GM12864 (cell line): ENCODE measurements around the gene HIP1R.
"Not testable (repeated sequence)": the region's sequence is repeated elsewhere in the genome, so short reads cannot be mapped to it uniquely, and the experiment has no call there.

Experiments used
- DNase-seq: peaks from one replicate; pipeline ENCODE4 v3.0.0-alpha.2; 2011; ENCODE audit warnings: low read depth
- H3K4me3 ChIP-seq: 2 replicates; pipeline ENCODE4 v1.5.1; 2011; ENCODE audit warnings: mild to moderate bottlenecking, low read depth, low read length, control low read depth
- TF ChIP-seq, protein P1 (sequence below): IDR thresholded peaks from 2 replicates; pipeline ENCODE4 v1.5.1; 2011; ENCODE audit warnings: low read depth, mild to moderate bottlenecking, moderate library complexity, low read length, control low read depth, inconsistent platforms; ENCODE audit errors: missing control alignments

HIP1R gene

DNA sequence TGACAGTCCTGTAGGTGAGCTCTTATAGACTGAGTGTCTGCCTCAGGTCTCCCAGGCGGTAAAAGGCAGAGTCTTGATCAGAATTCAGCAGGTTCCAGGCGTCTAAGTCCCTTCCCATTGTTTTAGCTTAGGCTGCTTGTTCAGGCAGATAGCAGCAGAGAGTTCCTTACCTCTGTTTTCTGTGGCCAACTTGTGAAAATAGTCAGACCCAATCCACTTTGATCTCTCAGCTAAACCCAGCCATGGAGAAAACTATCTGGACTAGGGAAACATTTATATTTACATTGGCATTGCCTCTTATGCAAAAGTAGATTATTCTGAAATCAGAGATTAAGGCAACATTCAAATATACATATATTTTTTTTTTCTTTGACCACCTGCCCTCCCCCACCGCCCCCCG is 39.5 kb upstream of the HIP1R start:
- no peak for DNase-seq
- no peak overlapping the region for H3K4me3 ChIP-seq
- TF ChIP-seq, protein P1, sequence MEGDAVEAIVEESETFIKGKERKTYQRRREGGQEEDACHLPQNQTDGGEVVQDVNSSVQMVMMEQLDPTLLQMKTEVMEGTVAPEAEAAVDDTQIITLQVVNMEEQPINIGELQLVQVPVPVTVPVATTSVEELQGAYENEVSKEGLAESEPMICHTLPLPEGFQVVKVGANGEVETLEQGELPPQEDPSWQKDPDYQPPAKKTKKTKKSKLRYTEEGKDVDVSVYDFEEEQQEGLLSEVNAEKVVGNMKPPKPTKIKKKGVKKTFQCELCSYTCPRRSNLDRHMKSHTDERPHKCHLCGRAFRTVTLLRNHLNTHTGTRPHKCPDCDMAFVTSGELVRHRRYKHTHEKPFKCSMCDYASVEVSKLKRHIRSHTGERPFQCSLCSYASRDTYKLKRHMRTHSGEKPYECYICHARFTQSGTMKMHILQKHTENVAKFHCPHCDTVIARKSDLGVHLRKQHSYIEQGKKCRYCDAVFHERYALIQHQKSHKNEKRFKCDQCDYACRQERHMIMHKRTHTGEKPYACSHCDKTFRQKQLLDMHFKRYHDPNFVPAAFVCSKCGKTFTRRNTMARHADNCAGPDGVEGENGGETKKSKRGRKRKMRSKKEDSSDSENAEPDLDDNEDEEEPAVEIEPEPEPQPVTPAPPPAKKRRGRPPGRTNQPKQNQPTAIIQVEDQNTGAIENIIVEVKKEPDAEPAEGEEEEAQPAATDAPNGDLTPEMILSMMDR = no peak

DNA sequence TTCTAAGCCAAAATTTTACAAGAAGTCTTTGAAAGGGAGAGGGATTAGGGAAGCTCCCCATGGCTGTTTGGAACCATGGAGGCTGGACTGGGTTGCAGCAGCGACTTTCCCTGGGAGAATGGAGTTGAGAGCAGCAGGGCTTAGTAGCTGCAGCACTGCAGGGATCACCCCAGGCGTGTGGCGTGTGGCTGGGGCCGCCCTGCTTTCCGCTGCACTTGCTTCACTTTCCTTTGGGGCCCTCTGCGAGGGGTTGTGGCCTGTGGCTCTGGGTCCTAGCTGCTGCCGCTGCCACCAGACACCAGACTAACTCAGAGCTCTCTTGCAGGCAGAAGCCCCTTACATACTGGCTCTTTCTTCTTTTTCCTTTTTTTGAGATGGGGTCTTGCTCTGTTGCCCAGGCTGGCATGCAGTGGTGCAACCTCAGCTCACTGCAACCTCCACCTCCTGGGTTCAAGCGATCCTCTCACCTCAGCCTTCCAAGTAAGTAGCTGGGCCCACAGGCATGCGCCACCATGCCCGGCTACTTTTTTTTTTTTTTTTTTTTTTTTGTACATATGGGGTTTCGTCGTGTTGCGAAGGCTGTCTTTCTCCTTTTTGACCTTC is 35.5 kb upstream of the HIP1R start:
- TF ChIP-seq, protein P1 = no peak

DNA sequence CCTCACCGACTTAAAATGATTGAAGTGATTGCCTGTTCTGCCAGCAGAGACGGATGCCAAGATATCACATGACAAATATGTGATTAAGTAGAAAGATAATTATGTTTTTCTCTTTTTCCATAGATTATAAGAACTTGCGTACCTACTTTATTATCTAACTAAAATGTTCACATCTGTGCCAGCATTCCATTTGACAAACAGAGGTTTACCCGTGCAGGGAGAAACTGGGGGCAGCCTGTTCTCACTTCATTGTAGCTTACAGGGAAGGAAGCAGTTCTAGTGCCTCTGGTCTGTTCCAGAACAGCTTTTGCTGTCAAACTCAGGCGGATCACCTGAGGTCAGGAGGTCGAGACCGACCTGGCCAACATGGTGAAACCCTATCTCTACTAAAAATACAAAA is 31.3 kb upstream of the HIP1R start:
- H3K4me3 ChIP-seq = no peak overlapping the region
- TF ChIP-seq, protein P1 = no peak
- no peak for DNase-seq

More for the DNA sequence above, 35.5 kb upstream of the HIP1R start:
- H3K4me3 ChIP-seq = no peak overlapping the region
- no peak for DNase-seq

DNA sequence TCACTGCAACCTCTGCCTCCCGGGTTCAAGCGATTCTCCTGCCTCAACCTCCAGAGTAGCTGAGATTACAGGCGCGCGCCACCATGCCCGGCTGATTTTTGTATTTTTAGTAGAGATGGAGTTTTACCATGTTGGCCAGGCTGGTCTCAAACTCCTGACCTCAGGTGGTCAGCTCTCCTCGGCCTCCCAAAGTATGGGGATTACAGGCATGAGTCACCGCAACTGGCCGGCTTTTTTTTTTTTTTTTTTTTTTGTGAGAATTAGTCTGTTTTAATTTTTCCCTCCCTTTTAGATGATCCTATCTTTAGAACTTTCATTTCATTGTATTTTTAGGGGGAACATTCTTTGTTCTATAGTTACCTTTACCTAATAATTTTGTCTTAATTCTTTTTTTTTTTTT is 30.3 kb upstream of the HIP1R start:
- DNase-seq, H3K4me3 ChIP-seq: not testable (repeated sequence)

DNA sequence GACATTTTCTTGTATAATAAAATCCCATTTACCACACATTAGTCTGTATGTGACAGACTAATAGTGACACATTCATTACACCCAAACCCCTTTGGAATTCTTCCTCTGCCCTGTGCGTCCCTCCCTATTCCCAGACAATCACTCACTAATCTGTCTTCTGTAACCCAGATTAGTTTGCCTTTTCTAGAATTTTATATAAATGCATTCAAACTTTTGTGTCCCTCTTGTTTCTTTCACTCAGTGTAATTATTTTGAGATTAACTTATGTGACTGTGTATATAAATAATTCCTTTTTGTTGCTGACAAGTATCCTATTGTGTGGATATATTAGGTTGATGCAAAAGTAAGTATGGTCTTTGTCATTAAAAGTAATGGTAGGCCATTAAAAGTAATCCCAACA is 27.6 kb upstream of the HIP1R start:
- DNase-seq = no peak
- TF ChIP-seq, protein P1 = no peak
- no peak overlapping the region for H3K4me3 ChIP-seq

DNA sequence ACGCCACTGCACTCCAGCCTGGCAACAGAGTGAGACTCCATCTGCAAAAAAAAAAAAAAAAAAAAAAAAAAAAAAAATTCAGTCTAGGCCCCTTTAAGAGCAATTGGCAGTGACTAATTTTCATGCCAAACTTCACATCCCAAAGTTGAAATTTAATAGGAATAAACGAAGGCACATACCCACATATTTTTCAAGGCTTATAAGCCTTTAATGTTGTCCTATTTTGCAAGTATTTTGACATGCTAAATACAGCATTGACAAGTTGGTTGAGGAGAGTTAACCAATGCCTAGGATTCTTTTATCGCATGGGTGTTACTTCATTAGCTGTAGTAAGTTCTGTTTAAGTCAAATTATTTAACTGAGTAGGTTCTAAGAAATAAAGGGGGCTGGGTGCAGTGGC is 23.5 kb upstream of the HIP1R start:
- TF ChIP-seq, protein P1 = no peak
- no peak overlapping the region for H3K4me3 ChIP-seq
- no peak for DNase-seq

DNA sequence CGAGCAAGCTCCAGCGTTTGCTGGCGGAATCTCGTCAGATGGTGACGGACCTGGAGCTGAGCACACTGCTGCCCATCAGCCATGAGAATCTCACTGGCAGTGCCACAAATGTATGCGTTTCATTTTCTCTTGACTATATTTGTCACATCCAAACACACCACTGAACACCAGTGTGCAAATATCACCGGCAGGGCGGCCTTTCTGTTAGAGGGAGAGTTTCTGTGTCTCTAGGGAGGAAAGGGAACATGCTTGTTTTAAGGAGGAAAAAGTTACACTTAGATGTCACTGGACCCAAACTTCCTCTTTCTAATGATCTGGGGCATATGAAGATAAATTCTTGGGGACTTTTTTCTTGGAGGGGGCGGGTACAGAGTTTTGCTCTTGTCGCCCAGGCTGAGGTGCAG is 21.9 kb upstream of the HIP1R start:
- H3K4me3 ChIP-seq = no peak overlapping the region
- TF ChIP-seq, protein P1 = no peak

More for the DNA sequence above, 21.9 kb upstream of the HIP1R start:
- no peak for DNase-seq
